Measurements from ENCODE around the gene VWA5B1. TPM values are rescaled to one million over a fixed set of nuclear protein-coding genes. Genes with fewer than 3 reads are reported as not detected.

Gene VWA5B1
- total RNA-seq, 2 experiments from 2014 or later = not detected

GRCh38 chr1:20339811-20340457 lies 49.3 kb downstream of the VWA5B1 start:
- intact Hi-C loops (cut with micrococcal nuclease) = no loop called here
- Mint-ChIP-seq H3K4me3 (no peak overlapping the region), H3K4me1 (ENCODE audit: low read depth) (peaks cover 6% of the 10 kb centered on the region), H3K9me3 (no peaks in the 10 kb centered on the region), H3K36me3 (ENCODE audit: low read depth) (no peaks in the 10 kb centered on the region), H3K27ac (no peak overlapping the region), H3K27me3 (peaks cover 29% of the 10 kb centered on the region)
- ATAC-seq (no peak), DNase-seq (no peak)
- POLR2A ChIA-PET = no interaction called here
- CTCF ChIA-PET = no interaction called here
- TF ChIP-seq CTCF (IDR thresholded peaks at IDR 0.05) = no peak

GRCh38 chr1:20342294-20343148 lies 51.8 kb downstream of the VWA5B1 start:
- TF ChIP-seq CTCF (IDR thresholded peaks at IDR 0.05) = no peak
- ChIA-PET POLR2A (no interaction called here), CTCF (no interaction called here)
- ATAC-seq (no peak), DNase-seq (no peak)
- H3K9me3 Mint-ChIP-seq = peaks cover 5% of the 10 kb centered on the region
- peaks cover 30% of the 10 kb centered on the region for H3K27me3 Mint-ChIP-seq
- intact Hi-C loops (cut with micrococcal nuclease) = no loop called here
- H3K36me3 Mint-ChIP-seq (ENCODE audit: low read depth) = no peaks in the 10 kb centered on the region
- no peak overlapping the region for H3K27ac Mint-ChIP-seq
- H3K4me3 Mint-ChIP-seq = no peak overlapping the region
- peaks cover 6% of the 10 kb centered on the region for H3K4me1 Mint-ChIP-seq (ENCODE audit: low read depth)

GRCh38 chr1:20343149-20343937 lies 52.7 kb downstream of the VWA5B1 start:
- H3K36me3 Mint-ChIP-seq (ENCODE audit: low read depth) = no peaks in the 10 kb centered on the region
- CTCF ChIA-PET = no interaction called here

GRCh38 chr1:20343938-20344302 lies 53.2 kb downstream of the VWA5B1 start:
- Mint-ChIP-seq H3K9me3 (peaks cover 5% of the 10 kb centered on the region), H3K27me3 (peaks cover 30% of the 10 kb centered on the region), H3K27ac (no peak overlapping the region), H3K4me1 (ENCODE audit: low read depth) (peaks cover 6% of the 10 kb centered on the region), H3K4me3 (no peak overlapping the region), H3K36me3 (ENCODE audit: low read depth) (no peaks in the 10 kb centered on the region)
- POLR2A ChIA-PET = no interaction called here
- ATAC-seq = no peak
- intact Hi-C loops (cut with micrococcal nuclease) = no loop called here
- CTCF ChIA-PET = no interaction called here
- TF ChIP-seq CTCF (IDR thresholded peaks at IDR 0.05) = no peak
- no peak for DNase-seq

More at GRCh38 chr1:20343149-20343937, 52.7 kb downstream of the VWA5B1 start:
- H3K27ac Mint-ChIP-seq = no peak overlapping the region
- intact Hi-C loops (cut with micrococcal nuclease) = no loop called here
- DNase-seq = peak; percentile 41
- H3K4me3 Mint-ChIP-seq = no peak overlapping the region
- peaks cover 5% of the 10 kb centered on the region for H3K9me3 Mint-ChIP-seq
- ATAC-seq = peak; percentile 64
- H3K27me3 Mint-ChIP-seq = peaks cover 30% of the 10 kb centered on the region
- peaks cover 6% of the 10 kb centered on the region for H3K4me1 Mint-ChIP-seq (ENCODE audit: low read depth)
- POLR2A ChIA-PET = no interaction called here
- TF ChIP-seq CTCF (IDR thresholded peaks at IDR 0.05) = no peak
